Activated T-cell treated with anti-CD3 and anti-CD28 coated beads, Interleukin-2, amount 50 U/mL, for 24 hours (primary cell): ENCODE results near the gene PLEKHD1.

Experiments used
- DNase-seq: peaks from one replicate; pipeline ENCODE4 v3.0.0-alpha.2; 2020
- H3K27ac Mint-ChIP-seq: 2 replicates; pipeline ENCODE4 v1.8.0; 2020; ENCODE audit warnings: mild to moderate bottlenecking, mixed read lengths
- H3K27me3 Mint-ChIP-seq: 2 replicates; pipeline ENCODE4 v1.8.0; 2020; ENCODE audit warnings: mixed read lengths
- H3K36me3 Mint-ChIP-seq: 2 replicates; pipeline ENCODE4 v1.8.0; 2020; ENCODE audit warnings: low read depth, mixed read lengths
- H3K4me1 Mint-ChIP-seq: 2 replicates; pipeline ENCODE4 v1.8.0; 2020; ENCODE audit warnings: low read depth, mixed read lengths
- H3K4me3 Mint-ChIP-seq: 2 replicates; pipeline ENCODE4 v1.8.0; 2020; ENCODE audit warnings: mild to moderate bottlenecking, moderate library complexity, mixed read lengths
- H3K9me3 Mint-ChIP-seq: 2 replicates; pipeline ENCODE4 v1.8.0; 2020; ENCODE audit warnings: mixed read lengths

PLEKHD1 gene

GRCh38 chr14:69518289-69519101 is 34.0 kb downstream of the PLEKHD1 start:
- Mint-ChIP-seq H3K36me3 (no peaks in the 10 kb centered on the region), H3K4me3 (no peak overlapping the region), H3K27ac (no peak overlapping the region), H3K27me3 (peaks cover 12% of the 10 kb centered on the region), H3K9me3 (peaks cover 2% of the 10 kb centered on the region), H3K4me1 (no peaks in the 10 kb centered on the region)
- no peak for DNase-seq

- H3K9me3 Mint-ChIP-seq = peaks cover 2% of the 10 kb centered on the region
- no peaks in the 10 kb centered on the region for H3K36me3 Mint-ChIP-seq
- no peak overlapping the region for H3K27ac Mint-ChIP-seq
- H3K27me3 Mint-ChIP-seq = peaks cover 12% of the 10 kb centered on the region
- H3K4me3 Mint-ChIP-seq = no peak overlapping the region
- no peak for DNase-seq
- H3K4me1 Mint-ChIP-seq = no peaks in the 10 kb centered on the region
Observed at GRCh38 chr14:69519204-69520100, 34.9 kb downstream of the PLEKHD1 start.

GRCh38 chr14:69522026-69522425 is 37.5 kb downstream of the PLEKHD1 start:
- H3K4me3 Mint-ChIP-seq = no peak overlapping the region
- peaks cover 6% of the 10 kb centered on the region for H3K27me3 Mint-ChIP-seq
- H3K36me3 Mint-ChIP-seq = no peaks in the 10 kb centered on the region
- no peaks in the 10 kb centered on the region for H3K9me3 Mint-ChIP-seq
- no peaks in the 10 kb centered on the region for H3K4me1 Mint-ChIP-seq
- no peak for DNase-seq
- H3K27ac Mint-ChIP-seq = no peak overlapping the region

- H3K4me1 Mint-ChIP-seq = no peaks in the 10 kb centered on the region
- no peaks in the 10 kb centered on the region for H3K9me3 Mint-ChIP-seq
- peaks cover 4% of the 10 kb centered on the region for H3K27me3 Mint-ChIP-seq
- no peaks in the 10 kb centered on the region for H3K36me3 Mint-ChIP-seq
- DNase-seq = no peak
- H3K27ac Mint-ChIP-seq = no peak overlapping the region
- no peak overlapping the region for H3K4me3 Mint-ChIP-seq
Observed at GRCh38 chr14:69525896-69526295, 41.4 kb downstream of the PLEKHD1 start.

- H3K27ac Mint-ChIP-seq = no peak overlapping the region
Observed at GRCh38 chr14:69527635-69528034, 43.1 kb downstream of the PLEKHD1 start.

GRCh38 chr14:69528143-69528542 is 43.6 kb downstream of the PLEKHD1 start:
- no peak for DNase-seq
- H3K36me3 Mint-ChIP-seq = no peaks in the 10 kb centered on the region
- H3K9me3 Mint-ChIP-seq = no peaks in the 10 kb centered on the region
- H3K27me3 Mint-ChIP-seq = peaks cover 16% of the 10 kb centered on the region
- H3K27ac Mint-ChIP-seq = no peak overlapping the region
- H3K4me1 Mint-ChIP-seq = no peaks in the 10 kb centered on the region
- H3K4me3 Mint-ChIP-seq = no peak overlapping the region

More at GRCh38 chr14:69527635-69528034, 43.1 kb downstream of the PLEKHD1 start:
- H3K4me3 Mint-ChIP-seq = no peak overlapping the region
- H3K27me3 Mint-ChIP-seq = peaks cover 11% of the 10 kb centered on the region
- DNase-seq = no peak
- H3K9me3 Mint-ChIP-seq = no peaks in the 10 kb centered on the region
- H3K36me3 Mint-ChIP-seq = no peaks in the 10 kb centered on the region
- H3K4me1 Mint-ChIP-seq = no peaks in the 10 kb centered on the region

GRCh38 chr14:69528930-69529329 is 44.4 kb downstream of the PLEKHD1 start:
- no peak for DNase-seq
- Mint-ChIP-seq H3K4me3 (no peak overlapping the region), H3K4me1 (no peaks in the 10 kb centered on the region), H3K27me3 (peaks cover 24% of the 10 kb centered on the region), H3K36me3 (no peaks in the 10 kb centered on the region), H3K27ac (no peak overlapping the region), H3K9me3 (no peaks in the 10 kb centered on the region)

GRCh38 chr14:69529563-69529962 is 45.0 kb downstream of the PLEKHD1 start:
- Mint-ChIP-seq H3K4me1 (no peaks in the 10 kb centered on the region), H3K27ac (no peak overlapping the region), H3K9me3 (no peaks in the 10 kb centered on the region), H3K4me3 (no peak overlapping the region), H3K36me3 (no peaks in the 10 kb centered on the region), H3K27me3 (peaks cover 24% of the 10 kb centered on the region)
- no peak for DNase-seq

GRCh38 chr14:69530095-69530494 is 45.6 kb downstream of the PLEKHD1 start:
- Mint-ChIP-seq H3K27me3 (peaks cover 28% of the 10 kb centered on the region), H3K4me1 (no peaks in the 10 kb centered on the region), H3K36me3 (no peaks in the 10 kb centered on the region), H3K27ac (no peak overlapping the region), H3K9me3 (no peaks in the 10 kb centered on the region), H3K4me3 (no peak overlapping the region)
- no peak for DNase-seq

- H3K36me3 Mint-ChIP-seq = no peaks in the 10 kb centered on the region
- no peak for DNase-seq
- no peak overlapping the region for H3K4me3 Mint-ChIP-seq
- no peaks in the 10 kb centered on the region for H3K4me1 Mint-ChIP-seq
- no peaks in the 10 kb centered on the region for H3K9me3 Mint-ChIP-seq
- H3K27ac Mint-ChIP-seq = no peak overlapping the region
- H3K27me3 Mint-ChIP-seq = peaks cover 37% of the 10 kb centered on the region
Observed at GRCh38 chr14:69531135-69531534, 46.6 kb downstream of the PLEKHD1 start.

GRCh38 chr14:69532561-69533340 is 48.2 kb downstream of the PLEKHD1 start:
- Mint-ChIP-seq H3K27me3 (peaks cover 53% of the 10 kb centered on the region), H3K36me3 (no peaks in the 10 kb centered on the region), H3K4me1 (no peaks in the 10 kb centered on the region), H3K27ac (no peak overlapping the region), H3K9me3 (no peaks in the 10 kb centered on the region), H3K4me3 (no peak overlapping the region)
- DNase-seq = no peak

- no peak overlapping the region for H3K4me3 Mint-ChIP-seq
- H3K9me3 Mint-ChIP-seq = no peaks in the 10 kb centered on the region
- H3K27me3 Mint-ChIP-seq = peaks cover 57% of the 10 kb centered on the region
- H3K27ac Mint-ChIP-seq = no peak overlapping the region
- no peak for DNase-seq
- no peaks in the 10 kb centered on the region for H3K4me1 Mint-ChIP-seq
- H3K36me3 Mint-ChIP-seq = no peaks in the 10 kb centered on the region
Observed at GRCh38 chr14:69535230-69535848, 50.8 kb downstream of the PLEKHD1 start.

- H3K36me3 Mint-ChIP-seq = no peaks in the 10 kb centered on the region
- no peak overlapping the region for H3K27ac Mint-ChIP-seq
- H3K4me1 Mint-ChIP-seq = no peaks in the 10 kb centered on the region
- H3K4me3 Mint-ChIP-seq = no peak overlapping the region
- DNase-seq = no peak
- peaks cover 55% of the 10 kb centered on the region for H3K27me3 Mint-ChIP-seq
- no peaks in the 10 kb centered on the region for H3K9me3 Mint-ChIP-seq
Observed at GRCh38 chr14:69536971-69537370, 52.4 kb downstream of the PLEKHD1 start.

GRCh38 chr14:69537900-69538299 is 53.4 kb downstream of the PLEKHD1 start:
- H3K9me3 Mint-ChIP-seq = no peaks in the 10 kb centered on the region
- peaks cover 50% of the 10 kb centered on the region for H3K27me3 Mint-ChIP-seq

More at GRCh38 chr14:69537900-69538299, 53.4 kb downstream of the PLEKHD1 start:
- no peaks in the 10 kb centered on the region for H3K4me1 Mint-ChIP-seq
- DNase-seq = no peak
- no peaks in the 10 kb centered on the region for H3K36me3 Mint-ChIP-seq
- no peak overlapping the region for H3K4me3 Mint-ChIP-seq
- no peak overlapping the region for H3K27ac Mint-ChIP-seq
